Measurements from ENCODE around the gene P2RY14.

The P2RY14 gene

DNA sequence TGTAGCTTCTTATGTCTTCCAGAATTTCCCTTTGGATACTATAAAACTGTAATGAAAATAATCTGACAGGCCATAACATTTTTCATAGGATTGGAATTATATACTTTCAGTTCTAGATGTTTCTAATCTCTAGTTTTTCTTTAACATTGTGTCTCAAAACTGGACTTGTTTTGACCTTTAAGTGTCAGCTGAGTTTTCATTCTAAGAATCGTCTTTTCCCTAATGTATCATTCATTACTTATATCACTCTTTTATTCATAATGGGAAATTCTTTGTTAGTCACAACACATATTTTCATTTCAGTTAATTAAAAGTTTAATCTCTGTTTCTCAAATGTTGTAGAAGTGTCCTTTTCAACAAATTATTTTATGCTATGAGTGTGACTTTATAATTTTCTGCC lies 87.2 kb downstream of the P2RY14 start:
- H3K9ac ChIP-seq (ENCODE audit: low read depth, low read length) = no peak overlapping the region
- H3K36me3 ChIP-seq (ENCODE audit: insufficient read depth, low read length) = peaks cover 9% of the 10 kb centered on the region
- no peak for DNase-seq
- no peaks in the 10 kb centered on the region for H3K79me2 ChIP-seq (ENCODE audit: insufficient read depth, low read length)
- H3K4me1 ChIP-seq (ENCODE audit: insufficient read depth, low read length) = no peaks in the 10 kb centered on the region
- ATAC-seq (ENCODE audit: insufficient read depth, low read depth) = no peak
- no peaks in the 10 kb centered on the region for H3K9me3 ChIP-seq (ENCODE audit: insufficient read depth, low read length, severe bottlenecking)
- H3K4me2 ChIP-seq (ENCODE audit: insufficient read depth, low read length) = no peak overlapping the region
- no peak overlapping the region for H3K4me3 ChIP-seq (ENCODE audit: low read depth in 1 of 2, low read length in 2 of 2)
- H3K27ac ChIP-seq (ENCODE audit: low read length) = no peak overlapping the region
- H3K27me3 ChIP-seq (ENCODE audit: insufficient read depth, low read length, poor library complexity) = no peaks in the 10 kb centered on the region
- TF ChIP-seq EZH2 (IDR thresholded peaks at IDR 0.05; ENCODE audit: borderline replicate concordance, low read depth, low read length, severe bottlenecking) = no peak
- TF ChIP-seq, protein P1, sequence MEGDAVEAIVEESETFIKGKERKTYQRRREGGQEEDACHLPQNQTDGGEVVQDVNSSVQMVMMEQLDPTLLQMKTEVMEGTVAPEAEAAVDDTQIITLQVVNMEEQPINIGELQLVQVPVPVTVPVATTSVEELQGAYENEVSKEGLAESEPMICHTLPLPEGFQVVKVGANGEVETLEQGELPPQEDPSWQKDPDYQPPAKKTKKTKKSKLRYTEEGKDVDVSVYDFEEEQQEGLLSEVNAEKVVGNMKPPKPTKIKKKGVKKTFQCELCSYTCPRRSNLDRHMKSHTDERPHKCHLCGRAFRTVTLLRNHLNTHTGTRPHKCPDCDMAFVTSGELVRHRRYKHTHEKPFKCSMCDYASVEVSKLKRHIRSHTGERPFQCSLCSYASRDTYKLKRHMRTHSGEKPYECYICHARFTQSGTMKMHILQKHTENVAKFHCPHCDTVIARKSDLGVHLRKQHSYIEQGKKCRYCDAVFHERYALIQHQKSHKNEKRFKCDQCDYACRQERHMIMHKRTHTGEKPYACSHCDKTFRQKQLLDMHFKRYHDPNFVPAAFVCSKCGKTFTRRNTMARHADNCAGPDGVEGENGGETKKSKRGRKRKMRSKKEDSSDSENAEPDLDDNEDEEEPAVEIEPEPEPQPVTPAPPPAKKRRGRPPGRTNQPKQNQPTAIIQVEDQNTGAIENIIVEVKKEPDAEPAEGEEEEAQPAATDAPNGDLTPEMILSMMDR (IDR thresholded peaks at IDR 0.05; ENCODE audit: borderline replicate concordance, extremely low read depth, low read length, poor library complexity, severe bottlenecking) = no peak
- no peaks in the 10 kb centered on the region for H4K20me1 ChIP-seq (ENCODE audit: insufficient read depth, low read length)
- H2AFZ ChIP-seq (ENCODE audit: low read depth, low read length) = no peak overlapping the region

DNA sequence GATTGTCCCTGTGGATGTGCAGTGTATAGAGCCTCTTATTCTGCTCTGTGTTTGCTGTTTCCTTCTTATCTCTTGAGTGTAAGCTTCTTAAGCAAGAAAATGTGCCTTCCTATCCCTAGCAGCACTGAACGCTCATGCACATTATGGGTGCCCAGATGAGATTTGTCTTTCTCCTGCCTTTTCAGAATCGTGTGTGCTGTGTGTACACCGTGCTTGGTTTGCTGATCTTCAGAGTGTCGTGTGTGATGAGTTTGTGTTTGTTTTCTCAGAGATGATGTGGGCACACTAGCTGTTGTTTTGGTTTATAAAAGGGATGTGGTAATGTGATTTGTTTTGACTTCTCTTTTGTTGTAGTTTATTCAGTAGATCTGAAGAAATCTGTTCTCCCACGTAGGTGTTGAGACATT lies 95.1 kb downstream of the P2RY14 start:
- Histone ChIP-seq H3K27me3 (ENCODE audit: insufficient read depth, low read length, poor library complexity) (no peaks in the 10 kb centered on the region), H3K4me2 (ENCODE audit: insufficient read depth, low read length) (no peak overlapping the region), H3K27ac (ENCODE audit: low read length) (no peak overlapping the region), H3K4me1 (ENCODE audit: insufficient read depth, low read length) (no peaks in the 10 kb centered on the region), H2AFZ (ENCODE audit: low read depth, low read length) (no peak overlapping the region), H3K9me3 (ENCODE audit: insufficient read depth, low read length, severe bottlenecking) (no peaks in the 10 kb centered on the region), H3K9ac (ENCODE audit: low read depth, low read length) (no peak overlapping the region), H3K4me3 (ENCODE audit: low read depth in 1 of 2, low read length in 2 of 2) (no peak overlapping the region), H3K79me2 (ENCODE audit: insufficient read depth, low read length) (no peaks in the 10 kb centered on the region), H4K20me1 (ENCODE audit: insufficient read depth, low read length) (no peaks in the 10 kb centered on the region), H3K36me3 (ENCODE audit: insufficient read depth, low read length) (no peaks in the 10 kb centered on the region)
- DNase-seq = no peak
- ATAC-seq (ENCODE audit: insufficient read depth, low read depth) = peak; percentile 33
- TF ChIP-seq, protein P1 (IDR thresholded peaks at IDR 0.05; ENCODE audit: borderline replicate concordance, extremely low read depth, low read length, poor library complexity, severe bottlenecking) = no peak

DNA sequence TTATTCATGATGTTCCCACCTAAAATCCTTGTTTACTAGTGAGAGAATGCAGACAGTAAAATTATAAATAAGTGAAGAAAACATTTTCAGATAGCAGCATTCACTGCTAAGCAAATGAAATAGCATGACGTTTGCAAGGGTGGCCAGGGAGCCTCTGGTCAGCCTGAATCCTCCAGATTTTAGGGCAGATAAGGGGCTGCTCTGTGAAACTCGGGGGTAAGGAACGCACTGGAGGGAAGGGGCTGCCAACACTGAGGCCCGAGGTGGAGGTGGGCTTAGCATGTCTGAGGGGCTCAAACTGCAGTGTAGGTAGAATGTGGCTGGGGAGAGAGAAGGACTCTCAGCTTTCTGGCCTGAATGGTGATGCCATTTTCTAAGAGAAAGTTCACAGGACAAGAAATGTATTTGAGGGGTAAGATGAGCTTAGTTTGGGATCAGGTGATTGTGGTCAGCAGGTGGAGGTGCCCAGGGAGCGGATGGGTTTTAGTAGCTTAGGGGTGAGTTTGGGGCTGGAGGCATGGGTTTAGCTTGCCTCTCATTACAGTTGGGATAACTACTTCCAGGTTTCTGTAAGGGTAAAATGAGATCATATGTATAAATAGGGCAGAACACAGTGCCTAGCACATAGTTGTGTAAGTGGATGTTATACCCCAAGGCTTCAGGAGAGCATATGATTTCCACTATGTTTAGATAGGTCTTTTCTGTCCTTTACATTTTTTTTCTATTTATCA lies 95.8 kb downstream of the P2RY14 start:
- no peaks in the 10 kb centered on the region for H3K9me3 ChIP-seq (ENCODE audit: insufficient read depth, low read length, severe bottlenecking)
- no peak overlapping the region for H3K4me2 ChIP-seq (ENCODE audit: insufficient read depth, low read length)
- no peaks in the 10 kb centered on the region for H3K79me2 ChIP-seq (ENCODE audit: insufficient read depth, low read length)
- no peaks in the 10 kb centered on the region for H3K4me1 ChIP-seq (ENCODE audit: insufficient read depth, low read length)
- H3K36me3 ChIP-seq (ENCODE audit: insufficient read depth, low read length) = no peaks in the 10 kb centered on the region
- H2AFZ ChIP-seq (ENCODE audit: low read depth, low read length) = no peak overlapping the region
- DNase-seq (no peak), ATAC-seq (ENCODE audit: insufficient read depth, low read depth) (no peak)
- no peak overlapping the region for H3K4me3 ChIP-seq (ENCODE audit: low read depth in 1 of 2, low read length in 2 of 2)
- TF ChIP-seq, protein P1 (IDR thresholded peaks at IDR 0.05; ENCODE audit: borderline replicate concordance, extremely low read depth, low read length, poor library complexity, severe bottlenecking) = no peak
- TF ChIP-seq EZH2 (IDR thresholded peaks at IDR 0.05; ENCODE audit: borderline replicate concordance, low read depth, low read length, severe bottlenecking) = no peak
- no peaks in the 10 kb centered on the region for H4K20me1 ChIP-seq (ENCODE audit: insufficient read depth, low read length)
- no peaks in the 10 kb centered on the region for H3K27me3 ChIP-seq (ENCODE audit: insufficient read depth, low read length, poor library complexity)
- no peak overlapping the region for H3K27ac ChIP-seq (ENCODE audit: low read length)
- H3K9ac ChIP-seq (ENCODE audit: low read depth, low read length) = no peak overlapping the region

Data from DND-41 (cell line).